ENCODE results near the gene DMRTC2.

The DMRTC2 gene

GRCh38 chr19:41813911-41814310, 30.9 kb upstream of the DMRTC2 start:
- no peak for TF ChIP-seq CTCF (IDR thresholded peaks at IDR 0.05; ENCODE audit: control insufficient read depth, insufficient read depth, low read depth, low read length, missing control alignments)
- no peak for DNase-seq (ENCODE audit: low read depth)
- no peak overlapping the region for H3K4me3 ChIP-seq (ENCODE audit: control insufficient read depth, low read depth, low read length)

- DNase-seq (ENCODE audit: low read depth), result no peak
- TF ChIP-seq CTCF (IDR thresholded peaks at IDR 0.05; ENCODE audit: control insufficient read depth, insufficient read depth, low read depth, low read length, missing control alignments), result no peak
- H3K4me3 ChIP-seq (ENCODE audit: control insufficient read depth, low read depth, low read length), result no peak overlapping the region
Observed at GRCh38 chr19:41815301-41815700, 29.5 kb upstream of the DMRTC2 start.

- DNase-seq (ENCODE audit: low read depth), result no peak
- no peak for TF ChIP-seq CTCF (IDR thresholded peaks at IDR 0.05; ENCODE audit: control insufficient read depth, insufficient read depth, low read depth, low read length, missing control alignments)
- H3K4me3 ChIP-seq (ENCODE audit: control insufficient read depth, low read depth, low read length), result no peak overlapping the region
Observed at GRCh38 chr19:41816761-41817160, 28.1 kb upstream of the DMRTC2 start.

GRCh38 chr19:41821003-41821735, 23.7 kb upstream of the DMRTC2 start:
- TF ChIP-seq CTCF (IDR thresholded peaks at IDR 0.05; ENCODE audit: control insufficient read depth, insufficient read depth, low read depth, low read length, missing control alignments), result peak; percentile 48
- no peak overlapping the region for H3K4me3 ChIP-seq (ENCODE audit: control insufficient read depth, low read depth, low read length)
- no peak for DNase-seq (ENCODE audit: low read depth)

- TF ChIP-seq CTCF (IDR thresholded peaks at IDR 0.05; ENCODE audit: control insufficient read depth, insufficient read depth, low read depth, low read length, missing control alignments), result no peak
- no peak for DNase-seq (ENCODE audit: low read depth)
Observed at GRCh38 chr19:41837981-41838708, 6.7 kb upstream of the DMRTC2 start.

GRCh38 chr19:41839211-41839610, 5.6 kb upstream of the DMRTC2 start:
- H3K4me3 ChIP-seq (ENCODE audit: control insufficient read depth, low read depth, low read length), result no peak overlapping the region
- no peak for DNase-seq (ENCODE audit: low read depth)
- no peak for TF ChIP-seq CTCF (IDR thresholded peaks at IDR 0.05; ENCODE audit: control insufficient read depth, insufficient read depth, low read depth, low read length, missing control alignments)

More at GRCh38 chr19:41837981-41838708, 6.7 kb upstream of the DMRTC2 start:
- H3K4me3 ChIP-seq (ENCODE audit: control insufficient read depth, low read depth, low read length), result no peak overlapping the region
